Kidney (tissue), 14 donors: ENCODE data around the gene MICAL2. TPM values are rescaled to one million over a fixed set of nuclear protein-coding genes. Genes with fewer than 3 reads are reported as not detected.

Experiments
- DNase-seq, 5 donors: peaks; one replicate each; pipeline ENCODE4 v3.0.0-alpha.2; 2013 to 2020
- FAIRE-seq: peaks from 2 replicates; lab custom pipeline; 2012; peaks lifted over from hg19 to GRCh38; lab: Jason Lieb, UNC
- H3K27ac ChIP-seq, 2 donors: one replicate each; pipeline ENCODE4 v1.7.0; 2013; ENCODE audit warnings: low read depth in 2 of 2, low read length in 2 of 2, inconsistent platforms in 1 of 2
- H3K27me3 ChIP-seq: one replicate; pipeline ENCODE4 v1.7.1; 2013; ENCODE audit warnings: low read length, inconsistent platforms; ENCODE audit not compliant: control insufficient read depth, insufficient read depth
- H3K36me3 ChIP-seq, 3 donors: one replicate each; pipeline versions ENCODE4 v1.7.0 to v1.7.1; 2013; ENCODE audit warnings: low read length in 3 of 3, control low read depth in 1 of 3, inconsistent platforms in 1 of 3; ENCODE audit not compliant: insufficient read depth in 3 of 3, control insufficient read depth in 2 of 3
- H3K4me1 ChIP-seq, 3 donors: one replicate each; pipeline versions ENCODE4 v1.7.0 to v1.7.1; 2013; ENCODE audit warnings: low read length in 3 of 3, inconsistent platforms in 1 of 3, low read depth in 1 of 3; ENCODE audit not compliant: control insufficient read depth in 2 of 3, insufficient read depth in 2 of 3
- H3K4me3 ChIP-seq, 3 donors: one replicate each; pipeline versions ENCODE4 v1.7.0 to v1.8.1; 2013; ENCODE audit warnings: low read length in 3 of 3, control low read depth in 1 of 3, inconsistent platforms in 1 of 3
- H3K9ac ChIP-seq, 3 donors: one replicate each; pipeline versions ENCODE4 v1.7.0 to v1.7.1; 2013; ENCODE audit warnings: low read length in 3 of 3, control low read depth in 1 of 3, inconsistent platforms in 1 of 3
- H3K9me3 ChIP-seq, 3 donors: one replicate each; pipeline versions ENCODE4 v1.7.0 to v1.7.1; 2013; ENCODE audit warnings: low read length in 3 of 3, control low read depth in 1 of 3, inconsistent platforms in 1 of 3; ENCODE audit not compliant: control insufficient read depth in 2 of 3, insufficient read depth in 1 of 3
- intact Hi-C: fragments of 100-400 bp; cut with DNase I; formaldehyde crosslinking; loops from one replicate; pipeline ENCODE4 v1.11.1; 2022
- polyA plus RNA-seq: library from polyadenylated mRNA; stranded (reverse); fragments of 350-450 nt; fragmentation: Illumina TruSeq; extraction: RNeasy Lipid Tissue Mini Kit (QIAGEN cat#74804); gene quantifications from one replicate; pipeline ENCODE4 v1.2.3, GENCODE V29; 2014; ENCODE audit warnings: low read depth, low replicate concordance; ENCODE audit not compliant: insufficient read depth
- total RNA-seq: library from RNA; stranded (reverse); fragmentation: NEBNext Ultra II Directional; extraction: Animal tissue kit (Norgen Biotek cat#: 25700); gene quantifications from one replicate; pipeline ENCODE4 v1.2.1, GENCODE V29; 2021
- TF ChIP-seq, protein P1 (sequence below): IDR thresholded peaks from 3 replicates; pipeline ENCODE4 v1.5.1; 2012; ENCODE audit warnings: mild to moderate bottlenecking, moderate library complexity, borderline replicate concordance; ENCODE audit not compliant: insufficient read depth; ENCODE audit errors: extremely low read depth
- donor health status: control.
- donor health status: control.
- donor health status: control.
- donor health status: control.
- donor health status: control.
- donor health status: DM: yes; HTN: yes; CAD: no.
- donor health status: Normal renal cell carcinoma (clear cell type).

MICAL2 gene
- total and polyA plus RNA-seq, 2 donors from 2014 or later: 7.8 to 64.5 TPM

DNA sequence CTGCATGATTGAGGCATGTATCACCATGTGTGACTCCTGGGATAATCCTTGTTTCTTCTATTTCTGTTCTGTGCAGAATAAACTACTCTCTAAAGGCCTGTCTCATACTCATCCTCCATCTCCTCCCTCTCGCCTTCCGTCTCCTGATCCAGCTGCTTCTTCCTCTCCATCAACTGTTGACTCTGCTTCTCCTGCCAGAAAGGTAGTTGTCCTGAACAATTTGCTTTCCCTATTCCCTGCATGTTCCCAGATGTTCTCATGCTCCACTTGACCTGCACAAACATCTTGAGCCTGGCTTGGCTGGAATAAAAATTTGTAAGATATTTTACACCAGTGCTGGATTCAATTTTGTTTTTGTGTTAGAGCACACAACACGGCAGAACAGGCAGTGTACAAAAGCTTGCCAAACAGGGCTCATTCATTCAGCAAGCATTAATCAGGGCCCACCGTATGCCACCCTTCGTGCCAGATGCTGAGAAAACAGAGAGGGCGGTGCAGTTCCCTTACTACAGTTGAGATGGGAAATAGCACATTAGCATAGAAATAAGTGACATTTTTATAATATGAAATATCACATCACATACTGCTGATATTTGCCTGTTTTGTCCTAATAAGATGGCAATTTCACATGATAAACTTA, 133.6 kb downstream of the MICAL2 start:
- TF ChIP-seq, protein P1, sequence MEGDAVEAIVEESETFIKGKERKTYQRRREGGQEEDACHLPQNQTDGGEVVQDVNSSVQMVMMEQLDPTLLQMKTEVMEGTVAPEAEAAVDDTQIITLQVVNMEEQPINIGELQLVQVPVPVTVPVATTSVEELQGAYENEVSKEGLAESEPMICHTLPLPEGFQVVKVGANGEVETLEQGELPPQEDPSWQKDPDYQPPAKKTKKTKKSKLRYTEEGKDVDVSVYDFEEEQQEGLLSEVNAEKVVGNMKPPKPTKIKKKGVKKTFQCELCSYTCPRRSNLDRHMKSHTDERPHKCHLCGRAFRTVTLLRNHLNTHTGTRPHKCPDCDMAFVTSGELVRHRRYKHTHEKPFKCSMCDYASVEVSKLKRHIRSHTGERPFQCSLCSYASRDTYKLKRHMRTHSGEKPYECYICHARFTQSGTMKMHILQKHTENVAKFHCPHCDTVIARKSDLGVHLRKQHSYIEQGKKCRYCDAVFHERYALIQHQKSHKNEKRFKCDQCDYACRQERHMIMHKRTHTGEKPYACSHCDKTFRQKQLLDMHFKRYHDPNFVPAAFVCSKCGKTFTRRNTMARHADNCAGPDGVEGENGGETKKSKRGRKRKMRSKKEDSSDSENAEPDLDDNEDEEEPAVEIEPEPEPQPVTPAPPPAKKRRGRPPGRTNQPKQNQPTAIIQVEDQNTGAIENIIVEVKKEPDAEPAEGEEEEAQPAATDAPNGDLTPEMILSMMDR: no peak
- no peaks in the 10 kb centered on the region for H3K27me3 ChIP-seq
- no peak for DNase-seq
- no peak overlapping the region for H3K9ac ChIP-seq
- FAIRE-seq: no peak
- intact Hi-C loops: no loop called here
- no peaks in the 10 kb centered on the region for H3K4me1 ChIP-seq
- H3K36me3 ChIP-seq: no peaks in the 10 kb centered on the region
- no peak overlapping the region for H3K4me3 ChIP-seq
- no peaks in the 10 kb centered on the region for H3K9me3 ChIP-seq
- H3K27ac ChIP-seq: no peak overlapping the region

DNA sequence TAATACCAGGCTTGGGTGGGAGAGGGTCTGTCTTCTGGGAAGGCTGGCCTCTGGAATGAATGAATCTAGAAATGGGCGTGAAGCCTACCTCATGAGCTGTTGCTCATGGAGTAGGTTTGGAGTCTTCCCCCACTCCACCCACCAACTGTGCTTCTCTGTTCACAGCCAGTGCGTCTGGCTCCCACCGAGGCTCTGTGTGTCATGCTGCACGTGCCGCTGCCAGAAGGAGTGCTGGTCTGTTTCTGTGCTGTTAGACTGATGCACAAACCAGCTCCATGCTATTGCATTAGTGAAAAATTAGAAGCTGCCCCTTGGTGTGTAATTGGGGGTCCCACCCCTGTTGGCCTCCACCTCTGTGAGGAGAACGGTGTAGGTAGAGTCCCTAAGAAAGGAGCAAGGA, 134.7 kb downstream of the MICAL2 start:
- DNase-seq (no peak), FAIRE-seq (no peak)
- Histone ChIP-seq H3K9me3 (no peaks in the 10 kb centered on the region), H3K36me3 (peaks cover 0 to 4% (median 0%) of the 10 kb centered on the region in 3 donors), H3K27me3 (no peaks in the 10 kb centered on the region), H3K4me3 (no peak overlapping the region), H3K9ac (no peak overlapping the region), H3K4me1 (no peaks in the 10 kb centered on the region), H3K27ac (no peak overlapping the region)
- intact Hi-C loops: no loop called here
- TF ChIP-seq, protein P1: no peak

DNA sequence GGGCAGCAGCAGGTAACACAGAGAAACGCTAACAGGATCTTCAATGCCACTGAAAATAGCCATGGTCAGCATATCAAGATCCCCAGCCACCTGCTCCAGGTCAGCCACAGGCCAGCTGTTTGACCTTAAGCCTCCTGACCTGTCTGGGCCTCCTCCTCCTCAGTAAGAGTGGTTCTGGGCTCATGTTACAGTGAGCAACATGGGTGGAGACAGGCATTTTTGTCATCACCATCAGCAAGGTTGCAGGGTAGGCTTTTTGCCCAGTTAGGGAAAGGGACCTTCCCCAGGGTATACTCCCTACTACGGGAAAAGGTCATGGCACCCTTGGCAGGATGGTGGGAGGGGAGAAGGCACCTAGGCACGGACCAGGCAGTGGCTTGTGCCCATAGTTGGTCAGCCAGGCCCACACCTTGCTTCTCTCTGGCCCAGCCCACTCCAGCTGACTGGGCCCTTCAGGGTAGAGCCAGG, 135.2 kb downstream of the MICAL2 start:
- DNase-seq (peak in 3 of 5 donors; percentile 15 to 39 (median 30)), FAIRE-seq (no peak)
- Histone ChIP-seq H3K27ac (no peak overlapping the region), H3K9ac (no peak overlapping the region), H3K9me3 (no peaks in the 10 kb centered on the region), H3K36me3 (peaks cover 0 to 4% (median 0%) of the 10 kb centered on the region in 3 donors), H3K4me1 (no peaks in the 10 kb centered on the region), H3K4me3 (no peak overlapping the region), H3K27me3 (no peaks in the 10 kb centered on the region)
- TF ChIP-seq, protein P1: no peak
- intact Hi-C loops: no loop called here
